ENCODE measurements around the gene TRAPPC2L.
"Not testable (repeated sequence)": the region's sequence is repeated elsewhere in the genome, so short reads cannot be mapped to it uniquely, and the experiment has no call there.

TRAPPC2L gene

GRCh38 chr16:88878356-88878755 is 21.4 kb downstream of the TRAPPC2L start:
- DNase-seq (ENCODE audit: low read depth), result no peak

GRCh38 chr16:88878967-88879787 is 22.2 kb downstream of the TRAPPC2L start:
- no peak for DNase-seq (ENCODE audit: low read depth)

GRCh38 chr16:88879788-88880055 is 22.8 kb downstream of the TRAPPC2L start:
- DNase-seq (ENCODE audit: low read depth), result no peak

- DNase-seq (ENCODE audit: low read depth), result no peak
Observed at GRCh38 chr16:88880226-88881006, 23.5 kb downstream of the TRAPPC2L start.

GRCh38 chr16:88881007-88881615 is 24.2 kb downstream of the TRAPPC2L start:
- DNase-seq (ENCODE audit: low read depth), result no peak

GRCh38 chr16:88881675-88882357 is 24.9 kb downstream of the TRAPPC2L start:
- DNase-seq (ENCODE audit: low read depth), result no peak

- no peak for DNase-seq (ENCODE audit: low read depth)
Observed at GRCh38 chr16:88882358-88883030, 25.6 kb downstream of the TRAPPC2L start.

GRCh38 chr16:88883117-88883895 is 26.4 kb downstream of the TRAPPC2L start:
- DNase-seq (ENCODE audit: low read depth), result no peak

GRCh38 chr16:88883946-88884345 is 27.0 kb downstream of the TRAPPC2L start:
- no peak for DNase-seq (ENCODE audit: low read depth)

GRCh38 chr16:88884569-88885271 is 27.8 kb downstream of the TRAPPC2L start:
- DNase-seq (ENCODE audit: low read depth), result no peak

GRCh38 chr16:88885693-88886280 is 28.9 kb downstream of the TRAPPC2L start:
- DNase-seq (ENCODE audit: low read depth), result no peak

- DNase-seq (ENCODE audit: low read depth), result no peak
Observed at GRCh38 chr16:88886420-88886844, 29.5 kb downstream of the TRAPPC2L start.

GRCh38 chr16:88886845-88887521 is 30.1 kb downstream of the TRAPPC2L start:
- DNase-seq (ENCODE audit: low read depth), result peak; percentile 4

GRCh38 chr16:88888057-88888456 is 31.1 kb downstream of the TRAPPC2L start:
- no peak for DNase-seq (ENCODE audit: low read depth)

GRCh38 chr16:88888461-88889387 is 31.8 kb downstream of the TRAPPC2L start:
- DNase-seq (ENCODE audit: low read depth), result no peak

GRCh38 chr16:88889702-88890352 is 32.9 kb downstream of the TRAPPC2L start:
- DNase-seq (ENCODE audit: low read depth), result not testable (repeated sequence)

- DNase-seq (ENCODE audit: low read depth), result no peak
Observed at GRCh38 chr16:88891083-88891482, 34.2 kb downstream of the TRAPPC2L start.

- no peak for DNase-seq (ENCODE audit: low read depth)
Observed at GRCh38 chr16:88892065-88892464, 35.1 kb downstream of the TRAPPC2L start.

Data from GM04503 (cell line).